K562 (cell line): Measurements from ENCODE around the gene CPEB1. TPM values are rescaled to one million over a fixed set of nuclear protein-coding genes. Genes with fewer than 3 reads are reported as not detected.

Experiments
- GTF2F1 ChIP-seq: IDR thresholded peaks from 2 replicates; pipeline ENCODE4 v1.6.1; 2011; ENCODE audit warnings: low read depth, low read length, improper control_type of control experiment
- polyA plus RNA-seq, 8 experiments: library from polyadenylated mRNA; depleted of rRNA in 4 of 8; stranded (reverse) in 5 of 8; unstranded in 3 of 8; fragments of >200 nt; fragmentation: Nextera tagmentation in 2 of 8; fragmentation: Illumina TruSeq in 1 of 8; extraction: Ambion mirVana in 2 of 8; extraction: Trizol in 1 of 8; gene quantifications; 2 replicates each; pipeline versions ENCODE4 v1.2.1 to v1.2.3, GENCODE V29; 2011 to 2014; ENCODE audit warnings: inconsistent platforms in 1 of 8, missing spikeins in 1 of 8
- total RNA-seq, 7 experiments: library from RNA; depleted of rRNA in 6 of 7; stranded (reverse); fragments of >200 nt in 6 of 7; fragmentation: Illumina TruSeq in 2 of 7; extraction: Trizol in 2 of 7; gene quantifications; 2 replicates each; pipeline versions ENCODE4 v1.2.1 to v1.2.3, GENCODE V29; 2011 to 2021; ENCODE audit warnings: low replicate concordance in 1 of 7
- TF ChIP-seq, protein P1 (sequence below), 2 experiments: fragments of 450-650 bp; IDR thresholded peaks; 2 replicates each; pipeline ENCODE4 v1.6.1; 2016; ENCODE audit warnings: mild to moderate bottlenecking in 2 of 2, borderline replicate concordance in 1 of 2, low read depth in 1 of 2, moderate library complexity in 1 of 2
- TF ChIP-seq, protein P2 (sequence below): sonication (generic); formaldehyde crosslinking; IDR thresholded peaks from 2 replicates; pipeline ENCODE4 v1.5.0; 2020; ENCODE audit warnings: missing genetic modification reagents
- TF ChIP-seq, protein P3 (sequence below): fragments of 150-350 bp; conservative IDR thresholded peaks from 2 replicates; pipeline ENCODE4 v1.6.1; 2014; ENCODE audit warnings: low read length

CPEB1 gene
- total and polyA plus RNA-seq, 9 of the 15 experiments (the other 6 are each of a cell fraction or from before 2014, with no cell fraction given), result 2.2 to 13.4 (median 9.7) TPM

DNA sequence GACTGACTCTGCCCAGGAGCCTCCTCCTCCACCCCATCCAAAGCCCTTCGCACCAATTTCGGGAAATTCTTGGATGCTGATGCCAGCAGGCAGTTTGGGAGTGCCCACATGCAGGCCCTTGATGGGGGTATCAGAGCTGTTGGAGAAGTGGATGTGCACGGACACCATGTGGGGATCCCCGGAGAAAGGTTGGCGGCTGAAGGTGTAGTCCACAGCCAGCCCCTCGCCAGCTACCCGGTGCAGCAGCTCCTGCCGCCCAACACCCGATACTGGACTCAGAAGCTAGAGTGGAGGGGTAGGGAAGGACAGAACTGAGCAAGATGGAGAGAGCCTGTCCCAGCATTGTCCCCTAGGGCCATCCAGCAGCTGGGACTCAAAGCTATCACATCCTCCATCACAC is 15.5 kb upstream of the CPEB1 start (continued):
- TF ChIP-seq, protein P1, sequence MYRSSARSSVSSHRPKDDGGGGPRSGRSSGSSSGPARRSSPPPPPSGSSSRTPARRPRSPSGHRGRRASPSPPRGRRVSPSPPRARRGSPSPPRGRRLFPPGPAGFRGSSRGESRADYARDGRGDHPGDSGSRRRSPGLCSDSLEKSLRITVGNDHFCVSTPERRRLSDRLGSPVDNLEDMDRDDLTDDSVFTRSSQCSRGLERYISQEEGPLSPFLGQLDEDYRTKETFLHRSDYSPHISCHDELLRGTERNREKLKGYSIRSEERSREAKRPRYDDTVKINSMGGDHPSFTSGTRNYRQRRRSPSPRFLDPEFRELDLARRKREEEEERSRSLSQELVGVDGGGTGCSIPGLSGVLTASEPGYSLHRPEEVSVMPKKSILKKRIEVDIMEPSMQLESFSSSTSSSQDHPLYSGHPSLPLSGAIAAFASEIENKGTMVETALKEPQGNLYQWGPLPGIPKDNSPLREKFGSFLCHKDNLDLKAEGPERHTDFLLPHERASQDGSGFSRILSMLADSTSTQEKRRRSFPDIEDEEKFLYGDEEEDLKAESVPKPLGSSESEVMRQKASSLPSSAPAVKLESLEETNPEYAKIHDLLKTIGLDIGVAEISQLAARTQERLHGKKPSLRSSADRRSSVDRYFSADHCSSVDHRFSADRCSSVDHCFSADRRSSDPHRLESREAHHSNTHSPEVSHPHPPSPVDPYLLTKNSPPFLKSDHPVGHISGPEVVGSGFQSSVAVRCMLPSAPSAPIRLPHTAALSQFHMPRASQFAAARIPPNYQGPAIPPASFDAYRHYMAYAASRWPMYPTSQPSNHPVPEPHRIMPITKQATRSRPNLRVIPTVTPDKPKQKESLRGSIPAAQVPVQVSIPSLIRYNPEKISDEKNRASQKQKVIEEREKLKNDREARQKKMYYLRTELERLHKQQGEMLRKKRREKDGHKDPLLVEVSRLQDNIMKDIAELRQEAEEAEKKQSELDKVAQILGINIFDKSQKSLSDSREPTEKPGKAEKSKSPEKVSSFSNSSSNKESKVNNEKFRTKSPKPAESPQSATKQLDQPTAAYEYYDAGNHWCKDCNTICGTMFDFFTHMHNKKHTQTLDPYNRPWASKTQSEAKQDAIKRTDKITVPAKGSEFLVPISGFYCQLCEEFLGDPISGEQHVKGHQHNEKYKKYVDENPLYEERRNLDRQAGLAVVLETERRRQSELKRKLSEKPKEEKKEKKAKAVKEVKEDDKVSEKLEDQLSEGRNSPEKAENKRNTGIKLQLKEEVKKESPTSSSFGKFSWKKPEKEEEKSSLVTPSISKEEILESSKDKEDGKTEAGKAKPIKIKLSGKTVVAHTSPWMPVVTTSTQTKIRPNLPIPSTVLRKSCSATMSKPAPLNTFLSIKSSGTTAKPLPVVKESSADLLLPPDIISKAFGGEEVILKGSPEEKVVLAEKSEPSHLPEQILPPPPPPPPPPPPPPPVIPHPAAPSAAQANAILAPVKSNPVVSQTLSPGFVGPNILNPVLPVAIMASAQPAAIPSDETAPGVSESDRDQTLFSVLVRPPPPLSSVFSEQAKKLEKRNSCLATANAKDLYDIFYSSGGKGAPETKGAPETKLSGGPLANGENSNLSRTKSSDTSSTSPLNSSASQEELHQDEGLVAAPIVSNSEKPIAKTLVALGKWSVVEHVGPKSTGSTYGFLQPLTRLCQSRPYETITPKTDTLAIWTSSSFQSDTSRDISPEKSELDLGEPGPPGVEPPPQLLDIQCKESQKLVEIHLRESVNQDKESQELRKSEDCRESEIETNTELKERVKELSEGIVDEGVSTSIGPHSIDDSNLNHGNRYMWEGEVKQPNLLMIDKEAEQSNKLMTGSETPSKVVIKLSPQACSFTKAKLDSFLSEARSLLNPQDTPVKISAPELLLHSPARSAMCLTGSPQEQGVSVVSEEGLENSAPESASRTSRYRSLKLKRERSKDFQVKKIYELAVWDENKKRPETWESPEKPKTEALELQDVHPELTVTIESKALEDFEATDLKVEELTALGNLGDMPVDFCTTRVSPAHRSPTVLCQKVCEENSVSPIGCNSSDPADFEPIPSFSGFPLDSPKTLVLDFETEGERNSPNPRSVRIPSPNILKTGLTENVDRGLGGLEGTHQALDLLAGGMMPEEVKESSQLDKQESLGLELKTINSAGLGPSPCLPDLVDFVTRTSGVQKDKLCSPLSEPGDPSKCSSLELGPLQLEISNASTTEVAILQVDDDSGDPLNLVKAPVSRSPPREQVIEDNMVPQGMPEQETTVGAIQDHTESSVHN (IDR thresholded peaks at IDR 0.05; ENCODE audit: borderline replicate concordance in 1 of 2, low read depth in 1 of 2), result no peak
- TF ChIP-seq, protein P2, sequence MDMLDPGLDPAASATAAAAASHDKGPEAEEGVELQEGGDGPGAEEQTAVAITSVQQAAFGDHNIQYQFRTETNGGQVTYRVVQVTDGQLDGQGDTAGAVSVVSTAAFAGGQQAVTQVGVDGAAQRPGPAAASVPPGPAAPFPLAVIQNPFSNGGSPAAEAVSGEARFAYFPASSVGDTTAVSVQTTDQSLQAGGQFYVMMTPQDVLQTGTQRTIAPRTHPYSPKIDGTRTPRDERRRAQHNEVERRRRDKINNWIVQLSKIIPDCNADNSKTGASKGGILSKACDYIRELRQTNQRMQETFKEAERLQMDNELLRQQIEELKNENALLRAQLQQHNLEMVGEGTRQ (CRISPR knock-in tag), result no peak
- TF ChIP-seq, protein P3, sequence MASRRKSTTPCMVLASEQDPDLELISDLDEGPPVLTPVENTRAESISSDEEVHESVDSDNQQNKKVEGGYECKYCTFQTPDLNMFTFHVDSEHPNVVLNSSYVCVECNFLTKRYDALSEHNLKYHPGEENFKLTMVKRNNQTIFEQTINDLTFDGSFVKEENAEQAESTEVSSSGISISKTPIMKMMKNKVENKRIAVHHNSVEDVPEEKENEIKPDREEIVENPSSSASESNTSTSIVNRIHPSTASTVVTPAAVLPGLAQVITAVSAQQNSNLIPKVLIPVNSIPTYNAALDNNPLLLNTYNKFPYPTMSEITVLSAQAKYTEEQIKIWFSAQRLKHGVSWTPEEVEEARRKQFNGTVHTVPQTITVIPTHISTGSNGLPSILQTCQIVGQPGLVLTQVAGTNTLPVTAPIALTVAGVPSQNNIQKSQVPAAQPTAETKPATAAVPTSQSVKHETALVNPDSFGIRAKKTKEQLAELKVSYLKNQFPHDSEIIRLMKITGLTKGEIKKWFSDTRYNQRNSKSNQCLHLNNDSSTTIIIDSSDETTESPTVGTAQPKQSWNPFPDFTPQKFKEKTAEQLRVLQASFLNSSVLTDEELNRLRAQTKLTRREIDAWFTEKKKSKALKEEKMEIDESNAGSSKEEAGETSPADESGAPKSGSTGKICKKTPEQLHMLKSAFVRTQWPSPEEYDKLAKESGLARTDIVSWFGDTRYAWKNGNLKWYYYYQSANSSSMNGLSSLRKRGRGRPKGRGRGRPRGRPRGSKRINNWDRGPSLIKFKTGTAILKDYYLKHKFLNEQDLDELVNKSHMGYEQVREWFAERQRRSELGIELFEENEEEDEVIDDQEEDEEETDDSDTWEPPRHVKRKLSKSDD, result no peak
- TF ChIP-seq GTF2F1, result no peak
